ENCODE measurements around the gene OR51E2. TPM values are rescaled to one million over a fixed set of nuclear protein-coding genes. Genes with fewer than 3 reads are reported as not detected.

Gene OR51E2
- total RNA-seq, 1 experiment from 2014 or later, result not detected

- H2BK12ac ChIP-seq (ENCODE audit: insufficient read length, low read depth, low read length), result no peak overlapping the region
- no peak overlapping the region for H3K9ac ChIP-seq (ENCODE audit: extremely low read depth, insufficient read length, low read length)
- no peaks in the 10 kb centered on the region for H3K9me3 Mint-ChIP-seq
- H3K79me1 ChIP-seq (ENCODE audit: insufficient read depth, low read depth, low read length, poor library complexity, severe bottlenecking), result no peaks in the 10 kb centered on the region
- no peak overlapping the region for H3K23ac ChIP-seq (ENCODE audit: insufficient read length, low read depth, low read length)
- no peak overlapping the region for H4K91ac ChIP-seq (ENCODE audit: insufficient read length, low read depth, low read length)
- no peak overlapping the region for H3K14ac ChIP-seq (ENCODE audit: insufficient read depth, low read length)
- DNase-seq, result no peak
- no peaks in the 10 kb centered on the region for H3K79me2 ChIP-seq (ENCODE audit: insufficient read depth, low read length)
- no peak overlapping the region for H2AFZ ChIP-seq (ENCODE audit: low read length)
- H3K23me2 ChIP-seq (ENCODE audit: insufficient read length, low read depth, low read length, poor library complexity, severe bottlenecking), result no peaks in the 10 kb centered on the region
- TF ChIP-seq, protein P1, sequence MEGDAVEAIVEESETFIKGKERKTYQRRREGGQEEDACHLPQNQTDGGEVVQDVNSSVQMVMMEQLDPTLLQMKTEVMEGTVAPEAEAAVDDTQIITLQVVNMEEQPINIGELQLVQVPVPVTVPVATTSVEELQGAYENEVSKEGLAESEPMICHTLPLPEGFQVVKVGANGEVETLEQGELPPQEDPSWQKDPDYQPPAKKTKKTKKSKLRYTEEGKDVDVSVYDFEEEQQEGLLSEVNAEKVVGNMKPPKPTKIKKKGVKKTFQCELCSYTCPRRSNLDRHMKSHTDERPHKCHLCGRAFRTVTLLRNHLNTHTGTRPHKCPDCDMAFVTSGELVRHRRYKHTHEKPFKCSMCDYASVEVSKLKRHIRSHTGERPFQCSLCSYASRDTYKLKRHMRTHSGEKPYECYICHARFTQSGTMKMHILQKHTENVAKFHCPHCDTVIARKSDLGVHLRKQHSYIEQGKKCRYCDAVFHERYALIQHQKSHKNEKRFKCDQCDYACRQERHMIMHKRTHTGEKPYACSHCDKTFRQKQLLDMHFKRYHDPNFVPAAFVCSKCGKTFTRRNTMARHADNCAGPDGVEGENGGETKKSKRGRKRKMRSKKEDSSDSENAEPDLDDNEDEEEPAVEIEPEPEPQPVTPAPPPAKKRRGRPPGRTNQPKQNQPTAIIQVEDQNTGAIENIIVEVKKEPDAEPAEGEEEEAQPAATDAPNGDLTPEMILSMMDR (conservative IDR thresholded peaks at IDR 0.05), result no peak
- no peak overlapping the region for H2BK20ac ChIP-seq (ENCODE audit: low read depth, low read length, poor library complexity, severe bottlenecking)
- H3K18ac ChIP-seq (ENCODE audit: insufficient read length, low read depth, low read length), result no peak overlapping the region
- no peaks in the 10 kb centered on the region for H3K36me3 Mint-ChIP-seq (ENCODE audit: insufficient read depth in 1 of 3, low read depth in 3 of 3)
- no peak overlapping the region for H3K4me3 Mint-ChIP-seq
- no peak overlapping the region for H3K27ac ChIP-seq (ENCODE audit: insufficient read length, low read depth, low read length)
- H3K4me1 Mint-ChIP-seq, result peaks cover 3 to 11% of the 10 kb centered on the region in 2 experiments; a peak in 3 of 4 replicates
- no peaks in the 10 kb centered on the region for H4K20me1 ChIP-seq (ENCODE audit: control insufficient read depth, insufficient read depth, insufficient read length)
- no peaks in the 10 kb centered on the region for H3K9me3 ChIP-seq (ENCODE audit: control insufficient read depth, low read depth, low read length)
- 100% methylated on average over 2 of the region's 7 CpGs for WGBS (ENCODE audit: extremely low coverage, insufficient read length, low lambda C conversion rate)
- no peak overlapping the region for H4K8ac ChIP-seq (replicated peaks; ENCODE audit: insufficient read length, low read depth, low read length)
- H3T11ph ChIP-seq (ENCODE audit: low read length), result no peak overlapping the region
- H3K4me2 ChIP-seq (ENCODE audit: insufficient read depth, insufficient read length, low read length), result no peak overlapping the region
- peaks cover 1% of the 10 kb centered on the region for H3K27me3 Mint-ChIP-seq (ENCODE audit: low read depth)
- no peak overlapping the region for H3K4ac ChIP-seq (ENCODE audit: low read depth, low read length)
- H2BK15ac ChIP-seq (ENCODE audit: low read depth, low read length), result no peak overlapping the region
- no peak overlapping the region for H2BK120ac ChIP-seq (ENCODE audit: low read depth, low read length, poor library complexity, severe bottlenecking)
- peak overlapping the region in 1 of 3 experiments; percentile 48; a peak in 1 of 7 replicates for H3K27ac Mint-ChIP-seq
- H2BK5ac ChIP-seq (ENCODE audit: insufficient read length, low read length), result no peak overlapping the region
- no peak overlapping the region for H4K5ac ChIP-seq (ENCODE audit: insufficient read length, low read depth, low read length)
- no peaks in the 10 kb centered on the region for H3K27me3 ChIP-seq (ENCODE audit: insufficient read depth, low read length)
- H3K4me1 ChIP-seq (ENCODE audit: insufficient read depth, low read length), result no peaks in the 10 kb centered on the region
- H3K56ac ChIP-seq (ENCODE audit: insufficient read length, low read depth, low read length), result no peak overlapping the region
- H2AK5ac ChIP-seq (ENCODE audit: insufficient read length, low read length), result no peak overlapping the region
Observed at GRCh38 chr11:4641501-4641900, 56.2 kb downstream of the OR51E2 start.
